OCI-LY1 (cell line): ENCODE results near the gene CTIF.

ENCODE experiments used
- EZH2 ChIP-seq: fragments of 200-600 bp; sonication (generic), shearing (Covaris generic); IDR thresholded peaks from 2 replicates; pipeline ENCODE4 v1.8.0; 2017; ENCODE audit warnings: borderline replicate concordance, mixed run types, mild to moderate bottlenecking, antibody characterized with exemption, low read length, moderate library complexity, mixed read lengths
- TF ChIP-seq, protein P1 (sequence below): fragments of 200-600 bp; sonication (generic), shearing (Covaris generic); IDR thresholded peaks from 2 replicates; pipeline ENCODE4 v1.5.1; 2017; ENCODE audit warnings: mild to moderate bottlenecking, antibody characterized with exemption, low read length, moderate library complexity, mixed read lengths

DNA sequence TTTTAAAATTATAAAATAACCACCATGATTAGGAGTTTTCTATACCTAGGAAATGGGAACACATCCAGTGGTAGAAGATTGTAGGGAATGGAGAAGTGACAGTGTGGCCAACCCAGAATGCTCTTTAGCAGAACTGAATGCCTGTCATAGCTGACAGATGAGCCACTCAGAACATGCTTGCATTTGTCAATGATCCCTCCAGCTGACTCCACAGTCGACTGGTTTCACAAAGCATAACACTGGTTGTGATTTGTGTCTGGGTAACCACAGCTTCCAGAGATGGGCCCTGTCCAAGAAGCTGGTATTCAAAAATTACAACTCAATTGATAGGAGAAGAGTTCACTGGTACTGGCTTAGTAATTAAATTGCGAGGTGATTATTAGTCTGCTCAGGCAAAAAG lies 9.0 kb upstream of the CTIF start:
- TF ChIP-seq, protein P1, sequence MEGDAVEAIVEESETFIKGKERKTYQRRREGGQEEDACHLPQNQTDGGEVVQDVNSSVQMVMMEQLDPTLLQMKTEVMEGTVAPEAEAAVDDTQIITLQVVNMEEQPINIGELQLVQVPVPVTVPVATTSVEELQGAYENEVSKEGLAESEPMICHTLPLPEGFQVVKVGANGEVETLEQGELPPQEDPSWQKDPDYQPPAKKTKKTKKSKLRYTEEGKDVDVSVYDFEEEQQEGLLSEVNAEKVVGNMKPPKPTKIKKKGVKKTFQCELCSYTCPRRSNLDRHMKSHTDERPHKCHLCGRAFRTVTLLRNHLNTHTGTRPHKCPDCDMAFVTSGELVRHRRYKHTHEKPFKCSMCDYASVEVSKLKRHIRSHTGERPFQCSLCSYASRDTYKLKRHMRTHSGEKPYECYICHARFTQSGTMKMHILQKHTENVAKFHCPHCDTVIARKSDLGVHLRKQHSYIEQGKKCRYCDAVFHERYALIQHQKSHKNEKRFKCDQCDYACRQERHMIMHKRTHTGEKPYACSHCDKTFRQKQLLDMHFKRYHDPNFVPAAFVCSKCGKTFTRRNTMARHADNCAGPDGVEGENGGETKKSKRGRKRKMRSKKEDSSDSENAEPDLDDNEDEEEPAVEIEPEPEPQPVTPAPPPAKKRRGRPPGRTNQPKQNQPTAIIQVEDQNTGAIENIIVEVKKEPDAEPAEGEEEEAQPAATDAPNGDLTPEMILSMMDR: no peak
- TF ChIP-seq EZH2: no peak
